ACC112 (cell line): ENCODE results near the gene LINC00305.

Source experiments
- H2AFZ ChIP-seq: fragments of 200-600 bp; sonication (generic); one replicate; pipeline ENCODE4 v1.6.0; 2017; ENCODE audit warnings: antibody characterized with exemption, low read length; ENCODE audit not compliant: unreplicated experiment
- H3K27ac ChIP-seq: fragments of 200-600 bp; sonication (generic); 2 replicates; pipeline ENCODE4 v1.5.1; 2014; ENCODE audit warnings: low read depth, mild to moderate bottlenecking, antibody characterized with exemption, low read length, moderate library complexity
- H3K27me3 ChIP-seq: fragments of 200-600 bp; sonication (generic); 2 replicates; pipeline ENCODE4 v1.6.1; 2014; ENCODE audit warnings: mild to moderate bottlenecking, antibody characterized with exemption, low read length, moderate library complexity, mixed read lengths; ENCODE audit not compliant: insufficient read depth
- H3K36me3 ChIP-seq: fragments of 200-600 bp; sonication (generic); 2 replicates; pipeline ENCODE4 v1.6.1; 2016; ENCODE audit warnings: mild to moderate bottlenecking, antibody characterized with exemption, low read length, moderate library complexity, mixed read lengths; ENCODE audit not compliant: insufficient read depth
- H3K4me1 ChIP-seq: fragments of 200-600 bp; sonication (generic); one replicate; pipeline ENCODE4 v1.6.1; 2016; ENCODE audit warnings: low read length, mixed read lengths; ENCODE audit not compliant: insufficient read depth, unreplicated experiment, control insufficient read depth
- H3K4me3 ChIP-seq: fragments of 200-600 bp; sonication (generic); 2 replicates; pipeline ENCODE4 v1.5.1; 2014; ENCODE audit warnings: mild to moderate bottlenecking, low read depth, low read length
- H3K79me2 ChIP-seq: fragments of 200-600 bp; sonication (generic); one replicate; pipeline ENCODE4 v1.6.0; 2016; ENCODE audit warnings: low read length; ENCODE audit not compliant: control insufficient read depth, unreplicated experiment, insufficient read depth

Gene LINC00305

DNA sequence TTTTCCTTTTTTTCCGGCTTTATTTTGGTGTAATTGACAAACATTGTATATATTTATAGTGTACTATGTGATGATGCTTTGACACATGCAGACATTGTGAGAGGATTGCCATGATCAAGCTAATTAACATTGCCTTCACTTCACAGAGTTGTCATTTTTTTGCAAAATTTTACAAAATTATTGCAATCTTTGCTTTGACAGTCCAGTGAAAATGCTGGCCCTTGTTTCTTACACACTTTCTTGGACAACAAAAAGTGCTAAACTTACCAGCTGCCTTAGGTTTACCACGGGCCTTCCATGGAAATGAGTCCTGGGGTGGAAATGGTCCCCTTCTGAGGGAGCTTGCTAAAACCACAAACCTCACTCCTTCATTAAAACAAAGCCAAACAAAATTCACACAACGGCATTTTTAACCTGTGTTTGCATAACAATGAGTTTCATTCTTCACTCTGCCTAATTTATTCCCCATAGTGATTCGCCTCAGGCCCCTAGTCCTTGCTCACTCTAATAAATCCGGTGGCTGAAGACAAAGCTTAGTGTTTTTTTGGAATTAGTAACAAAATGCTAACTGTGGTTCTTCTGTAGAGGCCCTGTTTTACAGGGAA is 32.2 kb downstream of the LINC00305 start:
- H3K36me3 ChIP-seq = no peaks in the 10 kb centered on the region
- H3K4me3 ChIP-seq = no peak overlapping the region
- H3K27ac ChIP-seq = no peak overlapping the region
- H3K4me1 ChIP-seq = no peaks in the 10 kb centered on the region
- H3K79me2 ChIP-seq = no peaks in the 10 kb centered on the region
- H3K27me3 ChIP-seq = no peaks in the 10 kb centered on the region
- no peak overlapping the region for H2AFZ ChIP-seq

DNA sequence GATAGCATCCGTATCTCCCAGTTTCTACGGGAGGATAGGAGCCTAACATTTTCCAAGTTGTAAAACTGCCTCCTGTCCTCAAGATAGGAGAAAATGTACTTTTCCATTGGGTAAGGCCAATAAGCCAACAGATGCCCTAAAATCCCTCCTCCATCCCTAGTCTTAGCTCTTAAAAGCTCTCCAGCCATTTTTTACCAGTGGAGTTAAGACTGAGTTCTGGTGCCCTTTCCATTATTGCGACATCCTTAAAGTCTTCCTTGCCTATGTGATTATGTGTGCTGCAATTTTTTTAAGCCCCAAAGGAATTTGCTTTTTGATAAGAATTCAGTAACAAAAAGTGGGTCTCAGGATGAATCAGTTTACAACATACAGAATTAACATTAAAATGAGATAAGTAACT is 33.0 kb downstream of the LINC00305 start:
- Histone ChIP-seq H3K36me3 (no peaks in the 10 kb centered on the region), H3K27me3 (no peaks in the 10 kb centered on the region), H2AFZ (no peak overlapping the region), H3K4me3 (no peak overlapping the region), H3K79me2 (no peaks in the 10 kb centered on the region), H3K27ac (no peak overlapping the region), H3K4me1 (no peaks in the 10 kb centered on the region)

DNA sequence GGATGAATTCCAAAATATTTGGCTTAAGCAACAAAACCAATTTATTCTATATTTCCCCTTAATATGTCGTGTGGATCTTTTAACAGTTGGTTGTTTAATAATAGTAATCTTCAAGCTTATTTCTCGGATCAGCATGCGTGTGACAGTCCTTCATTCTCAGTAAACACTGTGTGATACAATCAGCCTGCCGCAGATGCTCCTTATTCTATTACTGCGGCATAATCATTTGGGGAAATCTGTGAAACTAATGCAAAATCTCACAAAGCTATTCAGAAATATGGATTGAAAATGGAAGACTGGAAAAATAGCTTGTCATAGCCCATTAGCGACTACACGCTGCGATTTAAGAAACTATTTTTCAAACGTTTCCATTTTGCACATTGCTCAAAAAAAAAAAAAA is 36.9 kb downstream of the LINC00305 start:
- Histone ChIP-seq H2AFZ (no peak overlapping the region), H3K79me2 (no peaks in the 10 kb centered on the region), H3K27me3 (no peaks in the 10 kb centered on the region), H3K4me1 (no peaks in the 10 kb centered on the region), H3K4me3 (no peak overlapping the region), H3K36me3 (no peaks in the 10 kb centered on the region), H3K27ac (no peak overlapping the region)

DNA sequence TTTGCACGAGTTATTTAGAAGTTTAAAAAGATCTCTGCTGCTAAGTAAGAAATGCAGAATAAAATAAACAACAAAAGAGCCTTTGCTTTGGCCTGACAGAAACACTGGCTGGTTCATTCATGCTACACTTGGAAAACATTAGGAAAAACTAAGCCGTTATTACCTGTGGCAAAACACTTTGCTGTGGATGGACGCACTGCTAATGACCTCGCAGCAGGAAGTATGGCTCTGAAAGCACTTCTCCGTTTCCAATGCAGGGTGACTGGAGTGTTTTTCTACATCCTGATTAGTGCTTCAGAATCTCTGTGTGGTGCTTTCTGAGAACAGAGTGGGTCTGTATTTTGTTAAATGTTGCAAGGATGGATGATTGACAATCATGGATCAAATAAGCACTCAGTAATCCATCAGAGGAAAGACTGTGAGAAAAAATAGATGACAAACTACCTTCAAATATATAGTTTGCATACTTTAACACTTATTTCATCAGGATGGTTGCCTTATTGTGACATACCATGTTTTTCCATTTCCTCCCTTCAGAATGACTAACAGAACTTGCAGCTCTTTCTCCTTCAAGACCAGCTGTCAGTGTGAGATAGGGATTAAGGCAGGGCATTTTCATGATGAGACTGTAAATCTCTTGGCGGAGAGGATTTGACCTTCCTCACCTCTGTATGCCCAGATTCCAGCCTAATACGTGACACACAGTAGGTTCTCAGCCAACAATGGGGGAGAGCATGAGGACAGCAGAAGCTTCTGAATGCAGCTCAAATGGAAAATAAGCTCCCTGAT is 38.0 kb downstream of the LINC00305 start:
- Histone ChIP-seq H3K79me2 (no peaks in the 10 kb centered on the region), H2AFZ (no peak overlapping the region), H3K27me3 (no peaks in the 10 kb centered on the region), H3K4me3 (no peak overlapping the region), H3K4me1 (no peaks in the 10 kb centered on the region), H3K36me3 (no peaks in the 10 kb centered on the region), H3K27ac (no peak overlapping the region)

DNA sequence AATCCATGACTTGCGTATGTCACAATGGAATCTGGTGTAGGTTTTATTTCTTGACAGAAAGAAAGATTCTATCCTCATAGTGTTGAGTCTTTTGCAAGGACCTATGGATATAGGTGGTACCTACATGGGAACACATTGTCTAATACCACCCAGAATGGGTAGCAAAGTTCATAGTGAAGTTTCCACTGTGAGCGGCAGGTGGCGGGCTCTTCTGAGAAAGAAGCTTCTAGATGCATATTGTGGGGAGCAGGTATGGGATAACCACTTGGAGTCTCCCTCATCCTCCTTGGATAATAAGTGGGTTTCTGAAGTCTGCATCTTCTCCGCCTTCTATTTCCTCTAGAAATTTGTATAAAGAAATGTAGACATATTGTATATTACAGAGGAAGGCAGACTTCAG is 44.9 kb downstream of the LINC00305 start:
- H2AFZ ChIP-seq = no peak overlapping the region
- no peak overlapping the region for H3K4me3 ChIP-seq
- no peak overlapping the region for H3K27ac ChIP-seq
- no peaks in the 10 kb centered on the region for H3K4me1 ChIP-seq
- H3K27me3 ChIP-seq = peaks cover 6% of the 10 kb centered on the region; the same call in 1 of the 2 replicates
- no peaks in the 10 kb centered on the region for H3K36me3 ChIP-seq
- H3K79me2 ChIP-seq = no peaks in the 10 kb centered on the region

DNA sequence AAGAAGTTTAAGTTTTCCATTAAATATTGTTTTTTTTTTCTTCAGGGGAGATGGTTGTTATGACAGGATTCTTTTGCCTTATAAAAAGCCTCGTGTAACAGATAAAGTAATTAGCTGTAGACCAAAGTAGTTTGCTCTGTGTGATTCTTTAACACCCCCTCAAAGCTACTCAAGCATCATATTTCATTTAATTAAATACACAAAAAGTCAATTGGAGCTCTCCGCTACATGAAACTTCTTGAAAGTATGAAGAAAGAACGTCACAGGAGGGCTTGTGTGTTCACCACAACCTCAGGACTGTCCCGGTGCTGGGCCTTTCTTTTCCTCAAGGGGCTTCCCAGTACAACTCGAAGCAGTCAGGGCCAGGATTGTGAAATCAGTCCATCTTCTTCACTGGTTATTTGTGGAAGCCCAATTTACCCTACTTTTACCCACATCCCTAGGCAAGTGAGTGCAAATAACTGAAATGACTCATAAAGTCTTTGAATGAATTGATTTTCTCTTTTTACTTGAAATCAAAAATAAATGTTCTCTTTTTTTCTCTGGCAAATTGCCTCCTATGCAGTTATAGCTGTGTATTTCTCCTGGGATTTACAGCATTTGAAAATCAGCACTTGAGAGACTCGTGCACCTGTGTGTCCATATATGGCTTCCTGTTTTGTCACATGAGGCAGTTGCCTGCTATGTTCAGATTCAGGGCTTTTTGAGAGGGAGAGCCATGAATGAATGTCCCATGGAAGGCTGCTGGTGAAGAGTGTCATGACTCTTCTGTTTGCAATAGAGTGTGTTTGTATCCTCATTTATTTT is 48.6 kb downstream of the LINC00305 start:
- H3K36me3 ChIP-seq = no peaks in the 10 kb centered on the region
- H3K79me2 ChIP-seq = no peaks in the 10 kb centered on the region
- no peak overlapping the region for H2AFZ ChIP-seq
- no peak overlapping the region for H3K27ac ChIP-seq
- no peaks in the 10 kb centered on the region for H3K4me1 ChIP-seq
- no peak overlapping the region for H3K4me3 ChIP-seq
- H3K27me3 ChIP-seq = peaks cover 8% of the 10 kb centered on the region; the same call in 1 of the 2 replicates

DNA sequence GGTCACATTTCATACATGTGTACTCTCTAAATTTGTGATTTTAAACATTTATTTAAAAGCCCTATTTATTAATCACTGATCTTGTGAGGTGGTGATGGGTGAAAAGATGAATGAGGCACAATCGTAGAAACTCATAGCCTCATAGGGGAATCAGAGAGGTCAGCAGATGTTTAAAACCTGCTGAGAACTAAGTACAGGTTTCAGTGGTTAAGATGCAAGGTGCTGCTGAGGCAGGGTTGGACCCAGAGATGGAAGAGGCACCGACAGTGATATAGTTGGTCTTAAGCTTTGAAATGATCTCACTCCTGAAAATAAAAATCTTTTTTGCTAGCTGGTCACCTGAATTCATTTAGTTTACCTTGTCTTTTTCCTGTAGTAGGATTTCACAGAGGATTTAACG is 49.6 kb downstream of the LINC00305 start:
- Histone ChIP-seq H2AFZ (no peak overlapping the region), H3K36me3 (no peaks in the 10 kb centered on the region), H3K27ac (no peak overlapping the region), H3K79me2 (no peaks in the 10 kb centered on the region), H3K4me3 (no peak overlapping the region), H3K27me3 (peaks cover 8% of the 10 kb centered on the region; the same call in 1 of the 2 replicates), H3K4me1 (no peaks in the 10 kb centered on the region)

DNA sequence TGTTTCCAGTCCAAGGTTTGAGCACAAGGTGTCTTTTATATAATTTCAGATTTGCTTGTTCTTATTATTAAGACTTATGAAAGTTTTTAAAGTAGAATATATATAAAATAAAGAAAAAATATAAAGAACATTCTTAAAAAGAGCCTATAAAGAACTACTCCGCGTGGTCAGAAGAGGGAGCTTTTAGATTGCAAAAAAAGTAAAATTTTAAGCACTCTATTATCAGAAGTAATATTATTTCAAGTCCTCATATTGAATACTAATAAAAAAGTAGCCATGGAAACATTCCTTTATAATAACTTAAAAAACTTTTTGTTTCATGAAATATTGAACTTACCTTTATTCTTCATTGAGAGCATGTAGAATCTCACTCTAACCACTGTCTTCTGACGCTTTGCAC is 51.4 kb downstream of the LINC00305 start:
- no peak overlapping the region for H2AFZ ChIP-seq
- H3K4me1 ChIP-seq = no peaks in the 10 kb centered on the region
- no peak overlapping the region for H3K27ac ChIP-seq
- no peaks in the 10 kb centered on the region for H3K79me2 ChIP-seq
- no peaks in the 10 kb centered on the region for H3K36me3 ChIP-seq
- peaks cover 8% of the 10 kb centered on the region; the same call in 1 of the 2 replicates for H3K27me3 ChIP-seq
- H3K4me3 ChIP-seq = no peak overlapping the region

DNA sequence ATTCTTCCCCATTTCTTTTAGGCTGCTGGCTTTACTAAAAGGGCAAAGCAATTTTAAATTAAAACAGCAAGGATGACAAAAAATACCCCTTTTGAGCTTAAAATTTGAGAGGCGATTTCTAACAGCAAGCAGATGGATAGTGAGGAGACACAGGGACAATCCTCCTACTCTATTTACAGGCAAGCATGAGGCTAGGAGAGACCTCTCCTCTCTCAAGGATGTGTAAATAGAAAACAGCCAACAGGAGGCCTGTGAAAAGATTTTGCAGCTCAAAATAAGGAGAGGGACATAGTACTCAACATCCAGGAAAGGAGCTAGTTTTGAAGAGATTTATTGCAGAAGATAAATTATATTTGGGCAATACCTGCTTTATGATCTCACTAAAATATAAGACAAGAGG is 53.8 kb downstream of the LINC00305 start:
- H3K27me3 ChIP-seq = peaks cover 8% of the 10 kb centered on the region; the same call in 1 of the 2 replicates
- H3K27ac ChIP-seq = no peak overlapping the region
- H3K79me2 ChIP-seq = no peaks in the 10 kb centered on the region
- no peak overlapping the region for H3K4me3 ChIP-seq
- H2AFZ ChIP-seq = no peak overlapping the region
- no peaks in the 10 kb centered on the region for H3K4me1 ChIP-seq
- H3K36me3 ChIP-seq = no peaks in the 10 kb centered on the region

DNA sequence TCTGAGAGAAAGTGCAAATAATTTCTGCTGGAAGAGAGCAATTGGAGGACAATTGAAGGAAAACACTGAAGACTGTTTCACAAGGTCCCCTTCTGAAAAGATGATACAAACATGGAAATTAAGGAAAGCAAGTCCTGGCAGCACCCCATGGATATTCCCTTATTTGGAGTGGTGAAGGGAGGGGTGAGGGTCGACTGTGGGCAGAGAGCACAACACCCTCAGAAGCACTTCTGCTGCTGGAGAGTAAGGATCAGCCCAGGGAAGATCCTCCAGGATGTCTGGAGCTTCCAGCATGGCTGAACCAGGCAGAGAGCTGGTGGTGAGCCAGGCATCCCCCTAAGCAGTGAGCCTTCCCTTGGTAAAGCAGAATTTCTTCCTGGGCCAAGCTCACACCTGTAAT is 54.7 kb downstream of the LINC00305 start:
- Histone ChIP-seq H3K27ac (no peak overlapping the region), H2AFZ (no peak overlapping the region), H3K27me3 (peaks cover 2% of the 10 kb centered on the region; the same call in 1 of the 2 replicates), H3K4me1 (no peaks in the 10 kb centered on the region), H3K36me3 (no peaks in the 10 kb centered on the region), H3K79me2 (no peaks in the 10 kb centered on the region), H3K4me3 (no peak overlapping the region)
